GM19463 (cell line): ENCODE data around the gene ROBO1.

Experiments
- ATAC-seq: cut with Tn5 transposase; IDR thresholded peaks from one replicate; pipeline ENCODE4 v1.9.1; 2021; ENCODE audit warnings: mild to moderate bottlenecking, moderate library complexity; ENCODE audit not compliant: unreplicated experiment

Gene ROBO1

GRCh38 chr3:79027593-79027992, 740.2 kb downstream of the ROBO1 start:
- no peak for ATAC-seq

- no peak for ATAC-seq
These were observed 747.9 kb downstream of the ROBO1 start for GRCh38 chr3:79019924-79020173.

GRCh38 chr3:79019137-79019923, 748.5 kb downstream of the ROBO1 start:
- peak; percentile 77 for ATAC-seq

- peak; percentile 42 for ATAC-seq
These were observed 749.1 kb downstream of the ROBO1 start for GRCh38 chr3:79018671-79019136.

- ATAC-seq, result peak; percentile 3
These were observed 749.5 kb downstream of the ROBO1 start for GRCh38 chr3:79018265-79018664.

- ATAC-seq, result no peak
These were observed 751.0 kb downstream of the ROBO1 start for GRCh38 chr3:79016587-79017376.

- ATAC-seq, result no peak
These were observed 751.9 kb downstream of the ROBO1 start for GRCh38 chr3:79015854-79016253.

GRCh38 chr3:79012946-79013362, 754.8 kb downstream of the ROBO1 start:
- no peak for ATAC-seq

GRCh38 chr3:79012530-79012913, 755.3 kb downstream of the ROBO1 start:
- no peak for ATAC-seq

GRCh38 chr3:79011821-79012529, 755.8 kb downstream of the ROBO1 start:
- ATAC-seq, result no peak

- no peak for ATAC-seq
These were observed 757.9 kb downstream of the ROBO1 start for GRCh38 chr3:79009861-79010260.

- ATAC-seq, result no peak
These were observed 761.7 kb downstream of the ROBO1 start for GRCh38 chr3:79006077-79006476.

GRCh38 chr3:79005084-79005483, 762.7 kb downstream of the ROBO1 start:
- no peak for ATAC-seq

- ATAC-seq, result no peak
These were observed 763.8 kb downstream of the ROBO1 start for GRCh38 chr3:79003994-79004393.

- ATAC-seq, result no peak
These were observed 765.1 kb downstream of the ROBO1 start for GRCh38 chr3:79002465-79003372.

GRCh38 chr3:79001255-79001654, 766.5 kb downstream of the ROBO1 start:
- no peak for ATAC-seq

GRCh38 chr3:78999139-78999538, 768.7 kb downstream of the ROBO1 start:
- ATAC-seq, result no peak

GRCh38 chr3:78995087-78995486, 772.7 kb downstream of the ROBO1 start:
- ATAC-seq, result no peak

GRCh38 chr3:78994174-78995027, 773.4 kb downstream of the ROBO1 start:
- no peak for ATAC-seq

GRCh38 chr3:78993375-78993774, 774.4 kb downstream of the ROBO1 start:
- no peak for ATAC-seq
